ENCODE results near the gene TRIAP1.
"Not testable (repeated sequence)": the region's sequence is repeated elsewhere in the genome, so short reads cannot be mapped to it uniquely, and the experiment has no call there.

TRIAP1 gene

DNA sequence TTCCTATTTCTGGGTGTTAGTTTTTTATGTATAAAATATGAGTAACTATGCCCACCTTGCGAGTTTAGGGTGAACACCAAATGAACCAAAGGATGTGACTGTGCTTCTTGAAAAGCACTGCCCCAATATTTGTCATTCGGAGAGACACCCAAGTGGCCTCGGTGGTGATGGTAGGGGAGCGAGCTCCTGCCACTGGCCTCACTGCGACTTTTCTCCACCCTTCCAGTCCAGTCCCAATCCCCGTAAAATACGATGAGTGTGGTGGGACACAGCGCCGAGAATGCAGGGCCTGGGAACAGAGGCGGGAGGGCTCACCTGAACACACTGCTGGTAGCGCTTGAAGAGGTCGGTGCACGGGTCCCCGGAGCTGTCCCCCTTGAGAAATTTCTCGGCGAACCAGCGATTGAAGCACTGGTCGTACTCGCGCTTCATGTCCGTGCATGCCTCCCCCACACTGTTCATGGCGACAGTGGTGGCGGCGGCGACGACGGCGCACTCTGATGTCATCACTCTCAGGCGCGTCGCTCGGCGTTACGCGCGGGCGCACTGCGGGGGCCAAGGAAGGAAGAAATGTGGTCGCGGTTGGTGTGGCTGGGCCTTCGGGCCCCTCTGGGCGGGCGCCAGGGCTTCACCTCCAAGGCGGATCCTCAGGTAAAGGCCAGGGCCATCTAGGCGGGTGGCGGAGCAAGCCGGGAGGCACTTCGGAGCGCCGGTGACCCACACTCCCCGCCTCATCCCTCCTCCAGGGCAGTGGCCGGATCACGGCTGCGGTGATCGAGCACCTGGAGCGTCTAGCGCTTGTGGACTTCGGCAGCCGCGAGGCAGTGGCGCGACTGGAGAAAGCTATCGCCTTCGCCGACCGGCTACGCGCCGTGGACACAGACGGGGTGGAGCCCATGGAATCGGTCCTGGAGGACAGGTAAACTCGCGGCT, at the start of gene TRIAP1, which contains the start of gene GATC:
Gene TRIAP1, minus strand, starts transcription at position 474 of the 933 bp plus-strand sequence. Its CDS starts 12 bp downstream, at position 462.
Gene GATC, plus strand, starts transcription at position 534 of the 933 bp plus-strand sequence. Its CDS starts 37 bp downstream, at position 571.
- DNase-seq (ENCODE audit: low read depth) = no peak

DNA sequence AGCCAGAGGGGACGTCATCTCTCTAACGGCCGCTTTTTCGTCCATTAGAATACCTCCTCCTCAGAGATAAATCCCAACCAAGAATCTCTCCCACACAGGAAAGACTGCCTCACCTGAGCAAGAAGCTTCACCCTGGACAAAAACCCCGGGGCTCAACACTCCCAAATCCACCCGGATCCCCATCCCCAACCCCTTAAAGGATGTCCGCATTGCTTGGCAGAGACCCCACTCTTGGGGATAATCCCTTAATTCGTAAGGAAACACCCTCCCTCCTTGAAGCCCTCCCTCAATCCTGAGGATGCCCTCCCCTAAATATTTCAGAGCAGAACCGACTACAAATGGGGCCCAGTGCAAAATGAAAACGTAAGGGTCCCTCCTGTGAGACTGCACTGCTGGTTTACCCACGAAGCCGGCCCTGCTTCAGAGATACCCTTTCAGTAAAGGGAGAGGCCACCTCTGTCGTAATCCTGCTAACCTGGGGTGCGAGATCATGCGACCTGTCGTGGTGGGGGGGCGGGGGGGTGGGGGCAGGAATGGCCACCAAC, 49.1 kb upstream of the TRIAP1 start:
- no peak for DNase-seq (ENCODE audit: low read depth)

DNA sequence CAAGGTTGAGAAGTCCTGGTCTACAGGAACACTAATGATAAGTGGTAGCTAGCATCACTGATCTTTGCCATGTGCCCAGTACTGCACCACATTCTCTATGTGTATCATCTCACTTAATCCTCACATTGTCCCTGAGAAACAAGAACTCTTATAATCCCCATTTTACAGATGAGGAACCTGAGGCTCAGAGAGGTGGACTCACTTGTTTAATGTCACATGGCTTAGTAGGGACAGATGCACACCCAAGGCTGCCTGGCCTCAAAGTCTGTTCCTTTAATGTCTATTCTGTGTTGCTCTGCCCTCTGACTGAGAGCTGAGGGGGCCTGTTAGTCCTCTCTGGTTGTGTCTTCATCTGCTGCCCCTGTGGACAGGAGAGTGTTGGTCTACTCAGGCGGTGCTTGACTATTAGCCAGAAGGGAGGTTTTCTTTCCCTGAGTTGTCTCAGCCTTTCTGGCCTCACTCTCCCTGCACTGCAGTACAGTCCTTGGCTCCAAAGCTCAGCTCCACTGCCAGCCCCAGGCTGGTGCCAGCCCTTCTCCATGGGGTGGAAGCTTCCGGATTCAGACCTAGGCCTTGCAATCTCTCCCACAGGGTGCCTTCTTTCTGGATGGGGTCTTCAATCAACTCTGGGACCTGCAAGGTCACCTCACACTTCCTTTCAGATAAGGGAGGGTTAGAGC, 44.8 kb upstream of the TRIAP1 start:
- no peak for DNase-seq (ENCODE audit: low read depth)

DNA sequence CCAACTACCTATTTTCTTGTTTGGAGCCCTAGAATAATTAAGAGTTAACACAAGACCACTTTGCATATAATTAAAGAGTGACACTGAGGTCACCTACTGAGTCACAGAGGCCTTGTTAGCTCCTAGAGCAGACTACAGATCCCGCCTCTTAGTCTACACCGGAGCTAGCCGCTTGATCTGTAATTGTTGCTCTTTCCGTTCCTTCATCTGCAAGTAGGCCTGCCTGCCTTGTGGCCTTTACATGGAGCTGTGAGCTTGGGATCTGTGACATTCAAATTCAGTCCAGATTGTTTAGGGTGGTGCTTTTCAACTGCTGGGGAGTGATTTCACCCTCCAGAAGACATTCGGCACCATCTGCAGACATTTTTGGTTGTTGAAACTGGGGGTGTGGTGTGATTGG, 44.1 kb upstream of the TRIAP1 start:
- no peak for DNase-seq (ENCODE audit: low read depth)

DNA sequence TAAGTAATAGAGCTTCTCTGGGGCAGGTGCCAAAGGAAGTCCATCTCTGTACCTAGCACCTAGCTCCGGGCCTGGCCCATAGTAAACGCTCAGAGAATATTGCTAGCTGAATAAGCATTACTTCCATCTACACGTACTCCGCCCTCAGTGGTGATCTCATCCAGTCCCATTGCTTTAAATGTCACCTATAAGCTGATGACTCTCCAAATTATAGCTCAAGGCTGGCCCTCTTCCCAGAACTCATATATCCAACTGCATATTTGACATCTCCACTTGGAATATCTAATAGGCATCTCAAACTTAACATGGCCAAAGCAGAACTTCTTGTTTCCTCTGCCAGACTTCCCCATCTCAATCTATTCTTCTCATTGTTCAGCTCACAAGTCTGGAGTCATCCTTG, 42.8 kb upstream of the TRIAP1 start:
- DNase-seq (ENCODE audit: low read depth) = no peak

DNA sequence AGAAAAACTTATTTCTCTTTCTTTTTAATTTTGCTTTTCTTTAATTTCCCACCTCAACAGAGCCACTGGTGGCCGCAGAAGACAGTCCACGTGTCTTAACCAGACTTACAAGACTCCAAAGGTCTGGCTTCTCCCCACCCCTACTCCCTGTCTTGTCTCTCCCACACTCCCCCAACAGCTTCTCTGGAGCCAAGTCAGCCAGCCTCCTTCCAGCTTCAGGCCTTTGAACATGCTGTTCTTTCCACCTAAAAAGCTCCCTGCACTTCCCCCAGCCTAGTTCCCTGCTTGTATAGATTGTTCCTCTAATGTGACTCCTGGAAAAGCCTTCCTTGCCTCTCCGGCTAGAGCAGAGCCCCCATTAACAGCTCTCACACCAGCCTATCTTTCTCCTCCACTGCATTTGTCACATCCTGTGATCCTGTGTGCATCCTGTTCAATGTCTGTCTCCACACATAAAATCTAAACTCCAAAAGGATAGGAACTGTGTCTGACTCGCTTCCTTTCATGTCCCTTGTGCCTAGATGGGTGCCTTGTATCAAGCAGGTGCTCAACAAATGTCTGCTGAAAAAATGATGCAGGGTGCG, 42.0 kb upstream of the TRIAP1 start:
- DNase-seq (ENCODE audit: low read depth) = no peak

DNA sequence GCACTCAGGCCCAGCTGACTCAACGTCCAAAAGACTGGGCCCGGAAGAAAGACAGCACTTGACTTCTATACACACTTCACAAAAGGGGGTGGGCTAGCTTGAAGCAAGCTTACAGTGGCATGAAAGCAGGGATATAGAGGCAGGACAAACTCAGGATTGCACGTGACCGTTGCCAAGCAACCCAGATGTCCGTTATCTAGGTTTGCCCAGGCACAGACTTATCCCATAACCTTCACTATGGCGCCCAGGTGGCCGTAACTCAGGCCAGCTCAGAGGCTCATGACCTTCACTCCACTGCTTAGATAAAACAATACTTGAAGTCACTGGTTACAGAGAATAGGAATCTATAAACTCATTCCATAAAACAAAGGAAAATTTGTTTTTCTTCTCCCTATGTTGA, 41.4 kb upstream of the TRIAP1 start:
- not testable (repeated sequence) for DNase-seq (ENCODE audit: low read depth)

DNA sequence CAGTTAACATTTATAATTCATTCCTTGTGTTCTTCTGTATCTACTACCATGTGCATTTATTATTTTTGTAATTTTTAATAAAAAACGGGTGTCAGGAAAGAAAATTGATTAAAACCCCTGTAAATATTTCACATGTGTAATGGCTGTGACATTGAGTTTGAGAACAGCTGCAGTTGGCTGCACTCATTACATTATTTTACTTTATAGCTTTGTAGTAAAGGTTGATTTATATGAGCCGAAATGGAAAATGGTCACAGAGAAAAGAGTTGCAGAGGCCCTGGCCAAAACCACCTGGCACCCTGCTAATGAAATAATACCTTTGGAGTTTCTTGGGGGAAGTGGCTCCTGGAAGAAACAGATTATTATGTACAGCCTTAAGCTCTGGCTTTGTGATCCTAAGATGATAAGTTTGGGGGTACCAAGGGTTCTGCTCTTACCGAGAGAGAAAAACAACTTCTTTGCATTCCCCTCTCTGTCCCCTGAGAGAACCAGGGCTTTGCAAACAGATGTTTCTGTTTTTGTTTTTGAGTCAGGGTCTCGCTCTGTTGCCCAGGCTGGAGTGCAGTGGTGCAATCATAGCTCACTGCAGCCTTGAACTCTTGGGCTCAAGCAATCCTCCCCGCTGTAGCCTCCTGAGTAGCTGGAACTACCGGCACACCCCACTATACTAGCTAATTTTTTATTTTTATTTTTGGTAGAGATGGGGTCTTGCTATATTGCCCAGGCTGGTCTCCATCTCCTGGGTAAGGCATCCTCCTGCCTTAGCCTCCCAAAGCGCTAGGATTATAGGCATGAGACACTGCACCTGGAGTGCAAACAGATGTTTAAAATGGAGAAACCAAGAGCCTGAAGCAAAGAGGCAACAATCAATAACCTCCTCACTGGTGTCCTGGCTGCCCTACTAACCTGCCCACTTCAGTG, 40.0 kb upstream of the TRIAP1 start:
- DNase-seq (ENCODE audit: low read depth) = no peak

DNA sequence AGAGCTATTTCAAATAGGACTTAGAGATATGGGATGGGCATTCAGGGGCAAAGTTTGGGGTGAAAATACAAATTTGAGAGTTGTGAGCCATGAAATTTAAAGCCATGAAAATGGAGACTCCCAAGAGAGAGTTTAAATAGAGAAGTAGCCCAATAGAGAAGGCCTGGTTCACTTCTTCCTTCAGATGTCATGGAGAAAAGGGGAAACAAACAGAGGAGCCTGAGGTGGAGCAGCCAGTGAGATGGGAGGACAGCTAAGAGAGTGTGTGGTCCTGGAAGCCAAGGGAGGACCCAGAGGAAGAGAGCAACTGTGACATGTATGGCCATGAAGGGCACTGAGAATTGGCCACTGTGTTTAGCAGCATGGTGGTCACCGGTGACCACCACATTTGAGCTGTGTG, 37.4 kb upstream of the TRIAP1 start:
- no peak for DNase-seq (ENCODE audit: low read depth)

DNA sequence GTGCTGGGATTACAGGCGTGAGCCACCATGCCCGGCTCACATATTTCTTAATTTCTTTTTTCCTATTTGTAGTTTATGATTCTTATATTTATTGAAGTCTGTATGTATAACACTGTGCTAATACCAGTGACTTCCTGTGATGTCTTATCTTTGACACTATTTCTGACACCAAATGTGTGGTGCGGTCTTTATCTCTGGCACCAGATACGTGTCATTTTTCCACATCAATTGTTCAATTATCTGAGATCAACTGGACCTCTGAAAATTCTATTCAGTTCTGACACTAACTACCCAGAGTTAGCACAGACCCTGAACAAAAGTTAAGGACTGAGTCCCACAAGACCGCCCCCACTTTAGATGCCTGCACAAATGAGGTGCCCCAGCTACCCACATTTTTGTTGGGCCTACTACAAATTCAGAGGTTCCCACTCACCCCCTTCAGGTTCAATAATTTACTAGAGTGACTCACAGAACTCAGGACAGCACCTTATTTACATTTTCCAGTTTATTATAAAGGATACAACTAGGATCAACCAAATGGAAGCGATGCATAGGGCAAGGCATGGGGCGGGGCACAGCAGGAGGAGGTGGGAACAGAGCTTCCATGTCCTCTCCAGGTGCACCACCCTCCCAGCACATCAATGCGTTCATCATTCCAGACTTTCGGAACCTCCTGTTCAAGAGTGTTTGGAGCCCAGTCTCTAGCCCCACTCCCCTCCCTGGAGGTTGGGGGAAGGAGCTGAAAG, 35.0 kb upstream of the TRIAP1 start:
- no peak for DNase-seq (ENCODE audit: low read depth)

DNA sequence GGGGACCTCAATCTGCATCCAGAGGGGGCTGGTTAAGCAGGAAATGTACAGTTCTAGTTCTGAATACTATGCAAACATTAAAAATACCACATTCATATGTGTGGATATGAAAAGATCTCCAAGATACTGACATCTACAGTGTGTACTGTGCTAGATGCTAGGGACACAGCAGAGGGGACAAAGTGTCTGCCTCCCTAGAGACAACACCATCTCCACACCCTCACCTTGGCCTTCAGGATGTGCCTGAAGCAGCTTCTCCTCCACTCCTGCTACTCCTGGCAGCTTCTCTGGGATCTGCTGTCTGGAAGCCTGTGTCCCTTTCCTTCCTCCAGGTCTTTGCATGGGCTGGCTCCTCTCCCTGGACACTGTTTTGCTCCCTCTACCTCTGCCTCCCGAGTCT, 34.0 kb upstream of the TRIAP1 start:
- no peak for DNase-seq (ENCODE audit: low read depth)

DNA sequence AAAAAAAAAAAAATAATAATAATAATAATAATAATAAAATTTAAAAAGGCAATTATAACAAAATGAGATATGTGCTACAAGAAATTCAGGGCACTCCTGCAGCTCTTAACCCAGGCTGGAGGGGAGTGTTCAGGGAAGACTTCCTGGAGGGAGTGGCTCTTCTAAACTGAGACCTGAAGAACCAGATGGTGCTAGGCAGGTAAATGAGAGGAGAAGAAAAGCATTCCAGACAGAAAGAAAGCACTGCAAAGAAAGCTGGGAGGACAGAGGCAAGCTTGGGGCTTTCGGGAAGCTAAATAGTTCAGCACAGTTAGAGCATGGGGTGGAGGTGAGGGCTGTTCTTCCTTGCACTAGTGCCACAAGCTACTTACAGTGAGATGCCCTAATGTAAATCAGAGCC, 33.3 kb upstream of the TRIAP1 start:
- DNase-seq (ENCODE audit: low read depth) = no peak

DNA sequence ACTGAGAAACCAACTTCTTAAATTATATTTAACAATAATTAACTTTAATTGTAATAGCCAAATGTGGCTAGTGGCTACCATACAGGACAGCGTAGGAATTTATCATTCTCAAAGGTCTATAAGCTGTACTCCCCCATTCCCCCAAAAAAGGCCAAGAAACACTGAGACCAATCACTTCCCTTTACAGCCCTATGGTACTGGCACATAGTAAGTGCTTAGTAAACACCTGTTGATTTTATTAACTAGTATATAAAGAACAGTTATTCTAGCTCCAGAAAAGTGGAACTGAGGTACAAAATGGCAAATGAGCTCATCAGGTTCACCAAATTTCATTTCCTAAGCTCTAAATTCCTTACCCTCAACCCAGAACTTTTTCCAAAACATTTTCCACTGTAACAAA, 29.5 kb upstream of the TRIAP1 start:
- no peak for DNase-seq (ENCODE audit: low read depth)

DNA sequence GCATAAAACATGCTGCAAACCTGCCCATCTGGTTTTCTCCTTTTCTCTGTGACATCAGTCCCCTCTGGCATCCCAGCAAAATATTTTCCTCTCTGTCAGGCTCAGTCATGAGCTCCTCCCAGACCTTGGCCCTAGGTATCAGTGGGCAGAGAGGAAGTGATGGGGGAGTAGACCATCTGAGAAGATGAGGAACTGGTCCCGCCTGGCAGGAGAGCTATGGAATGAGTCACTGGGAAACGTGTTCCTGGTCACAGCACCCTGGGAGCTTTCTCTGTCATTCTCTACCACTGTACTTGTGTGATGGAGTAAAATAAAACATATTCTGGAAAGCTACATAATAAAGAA, 28.4 kb upstream of the TRIAP1 start:
- DNase-seq (ENCODE audit: low read depth) = no peak

DNA sequence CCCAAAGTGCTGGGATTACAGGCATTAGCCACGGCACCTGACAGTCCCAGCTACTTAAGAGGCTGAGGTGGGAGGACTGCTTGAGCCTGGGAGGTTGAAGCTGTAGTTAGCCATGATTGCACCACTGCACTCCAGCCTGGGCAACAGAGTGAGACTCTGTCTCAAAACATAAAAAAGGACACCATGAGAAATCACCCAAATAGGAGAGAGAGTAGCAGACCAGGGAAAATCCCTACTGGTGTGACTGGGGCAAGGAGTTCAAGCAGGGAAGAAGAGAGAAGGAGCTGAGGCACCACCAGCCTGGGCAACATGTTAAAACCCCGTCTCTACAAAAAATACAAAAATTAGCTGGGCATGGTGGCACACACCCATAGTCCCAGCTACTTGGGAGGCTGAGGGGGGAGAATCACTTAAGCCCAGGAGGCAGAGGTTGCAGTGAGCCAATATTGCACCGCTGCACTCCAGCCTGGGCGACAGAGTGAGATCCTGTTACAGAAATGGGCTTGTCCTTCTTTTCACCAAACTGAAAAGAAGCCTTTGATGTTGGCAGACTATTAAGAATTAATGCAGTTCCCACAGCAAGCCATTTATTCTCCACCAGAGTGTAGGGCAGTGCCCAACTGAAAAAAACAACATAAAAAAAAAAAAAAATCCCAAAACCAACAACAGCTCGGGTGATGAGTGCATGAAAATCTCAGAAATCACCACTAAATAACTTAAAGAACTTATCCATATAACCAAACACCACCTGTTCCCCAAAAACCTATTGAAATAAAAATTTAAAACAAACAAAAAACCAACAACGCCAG, 27.8 kb upstream of the TRIAP1 start:
- DNase-seq (ENCODE audit: low read depth) = no peak

DNA sequence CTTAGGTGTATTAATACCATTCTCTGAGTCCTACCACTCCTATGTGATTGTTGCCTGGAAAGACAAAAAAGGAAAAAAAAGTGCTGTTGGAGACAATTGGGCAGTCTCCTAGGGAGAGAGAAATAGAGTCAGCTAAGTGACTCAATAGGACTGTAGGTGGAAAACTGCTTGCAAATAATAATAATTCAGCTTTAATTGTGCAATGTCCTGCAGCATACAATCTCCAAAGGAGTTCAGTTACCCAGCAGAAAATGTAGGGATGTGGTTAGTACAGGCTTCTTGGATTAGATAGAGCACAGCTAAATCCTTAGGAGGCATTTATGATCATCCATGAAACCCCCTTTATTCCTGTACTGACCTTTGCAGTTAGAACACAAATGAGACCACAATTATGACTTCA, 26.3 kb upstream of the TRIAP1 start:
- no peak for DNase-seq (ENCODE audit: low read depth)

DNA sequence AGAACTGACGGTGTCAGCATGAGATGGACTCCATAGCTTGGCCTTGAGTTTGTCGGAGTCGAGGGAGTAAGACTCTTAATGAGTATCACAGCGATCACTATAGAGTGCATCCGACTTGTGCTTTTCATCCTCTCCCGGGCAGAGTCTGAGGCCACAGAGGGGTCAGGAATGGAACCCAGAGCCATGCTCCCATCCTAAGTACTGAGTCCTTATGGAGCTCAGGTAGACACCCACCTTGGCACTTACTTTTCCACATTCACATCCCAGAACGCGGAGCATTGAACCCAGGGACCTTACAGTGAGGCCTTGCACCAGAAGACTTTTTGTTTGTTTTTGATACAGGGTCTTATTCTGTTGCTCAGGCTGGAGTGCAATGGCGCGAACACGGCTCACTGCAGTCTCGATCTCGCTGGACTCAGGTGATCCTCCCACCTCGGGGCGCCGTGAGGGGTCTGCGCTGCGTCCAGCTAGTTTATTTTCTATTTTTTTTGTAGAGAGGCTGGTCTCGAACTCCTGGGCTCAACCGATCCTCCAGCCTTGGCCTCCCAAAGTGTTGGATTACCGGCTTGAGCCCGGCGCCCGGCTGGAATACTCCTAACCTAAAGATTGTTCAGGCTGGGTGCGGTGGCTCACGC, 24.1 kb upstream of the TRIAP1 start:
- DNase-seq (ENCODE audit: low read depth) = no peak

DNA sequence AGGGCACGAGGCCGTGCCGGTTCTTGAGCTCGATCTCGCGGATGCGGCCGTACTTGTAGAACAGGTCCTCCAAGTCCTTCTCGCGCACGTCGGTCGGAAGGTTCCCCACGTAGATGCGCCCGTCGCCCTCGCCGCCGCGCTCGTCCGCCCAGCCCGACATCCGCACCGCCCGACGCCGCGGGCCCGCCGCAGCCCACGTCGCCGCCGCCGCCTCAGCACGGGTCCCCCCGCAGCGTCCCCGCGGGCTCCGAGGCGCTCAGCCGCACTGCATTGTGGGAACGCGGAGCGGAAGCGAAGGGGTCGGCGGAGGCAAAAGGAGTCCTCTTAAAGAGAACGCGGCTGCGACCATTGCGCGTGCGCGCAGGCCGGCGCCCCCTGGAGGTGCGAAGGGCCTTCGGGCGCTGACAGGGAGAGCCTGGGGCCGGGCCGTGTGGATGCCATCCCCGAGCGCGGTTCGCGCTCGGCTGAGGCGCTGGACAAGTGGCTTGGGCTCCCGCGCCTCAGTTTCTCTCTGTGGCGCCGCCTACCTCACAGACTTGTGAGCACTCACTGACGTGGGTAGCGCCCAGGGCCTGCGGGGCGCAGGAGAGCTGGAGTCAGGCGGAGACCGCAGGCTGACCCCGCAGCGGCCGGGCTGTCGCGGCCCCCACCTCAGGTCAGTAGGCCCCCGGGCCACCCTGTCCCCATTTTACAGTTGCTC, 23.4 kb upstream of the TRIAP1 start, which contains the start of gene SRSF9:
Gene SRSF9, minus strand, starts transcription at position 299 of the 700 bp plus-strand sequence. Its CDS starts 139 bp downstream, at position 160.
- peak; percentile 95 for DNase-seq (ENCODE audit: low read depth)

All from fibroblast of the conjunctiva (primary cell).